Spleen (tissue), 11 donors: ENCODE data around the gene HOXA7. TPM values are rescaled to one million over a fixed set of nuclear protein-coding genes. Genes with fewer than 3 reads are reported as not detected.

ENCODE experiments used
- DNase-seq: peaks from one replicate; pipeline ENCODE4 v3.0.0-alpha.2; 2020
- H3K27ac ChIP-seq, 8 donors: fragments of 200-600 bp; sonication (generic) in 7 of 8; 1 replicate in 4 of 8; 2 replicates in 4 of 8; pipeline versions ENCODE4 v1.5.0 to v1.8.0; 2016 to 2021; ENCODE audit warnings: inconsistent platforms in 4 of 8, mild to moderate bottlenecking in 4 of 8, moderate library complexity in 1 of 8
- H3K27me3 ChIP-seq, 7 donors: fragments of 200-600 bp; sonication (generic) in 6 of 7; replicated peaks in 1 of 7; 1 replicate in 4 of 7; 2 replicates in 3 of 7; pipeline versions ENCODE4 v1.5.0 to v1.8.0; 2016 to 2021; ENCODE audit warnings: inconsistent platforms in 3 of 7, mild to moderate bottlenecking in 1 of 7
- H3K36me3 ChIP-seq, 6 donors: fragments of 200-600 bp; sonication (generic) in 5 of 6; 1 replicate in 4 of 6; 2 replicates in 2 of 6; pipeline versions ENCODE4 v1.5.0 to v1.8.0; 2016 to 2021; ENCODE audit warnings: inconsistent platforms in 2 of 6
- H3K4me1 ChIP-seq, 6 donors: fragments of 200-600 bp; sonication (generic) in 5 of 6; 1 replicate in 3 of 6; 2 replicates in 3 of 6; pipeline versions ENCODE4 v1.5.0 to v1.8.0; 2016 to 2021; ENCODE audit warnings: inconsistent platforms in 3 of 6
- H3K4me3 ChIP-seq, 8 donors: fragments of 200-600 bp; sonication (generic) in 7 of 8; 1 replicate in 4 of 8; 2 replicates in 4 of 8; pipeline versions ENCODE4 v1.5.0 to v1.8.0; 2016 to 2021; ENCODE audit warnings: inconsistent platforms in 4 of 8, mild to moderate bottlenecking in 4 of 8, moderate library complexity in 2 of 8
- H3K9me3 ChIP-seq, 8 donors: fragments of 200-600 bp; sonication (generic) in 7 of 8; 1 replicate in 4 of 8; 2 replicates in 4 of 8; pipeline versions ENCODE4 v1.5.0 to v1.8.0; 2016 to 2021; ENCODE audit warnings: inconsistent platforms in 4 of 8
- CTCF ChIP-seq, 11 experiments: fragments of 200-600 bp in 7 of 11; fragments of 450-650 bp in 4 of 11; sonication (generic) in 4 of 11; IDR thresholded peaks in 8 of 11; conservative IDR thresholded peaks in 3 of 11; 1 replicate in 7 of 11; 2 replicates in 4 of 11; pipeline versions ENCODE4 v1.4.0 to v1.8.0; 2016 to 2021; ENCODE audit warnings: antibody characterized with exemption in 11 of 11, inconsistent platforms in 4 of 11, mild to moderate bottlenecking in 1 of 11
- POLR2A ChIP-seq, 3 donors: fragments of 450-650 bp; IDR thresholded peaks; one replicate each; pipeline ENCODE4 v1.5.1; 2017; ENCODE audit warnings: antibody characterized with exemption in 3 of 3, mild to moderate bottlenecking in 1 of 3
- POLR2AphosphoS5 ChIP-seq, 3 donors: sonication (generic); formaldehyde crosslinking; IDR thresholded peaks; one replicate each; pipeline ENCODE4 v1.5.1; 2017; ENCODE audit warnings: antibody characterized with exemption in 3 of 3
- WGBS, 5 donors: extraction: QIAGEN DNeasy Blood & Tissue Kit in 3 of 5; methylation state at CpG; one replicate each; pipeline versions ENCODE4 v1.1.5 to v1.1.7; 2013 to 2018; 5-methylcytosine and 5-hydroxymethylcytosine counted together
- intact Hi-C: fragments of 100-400 bp; cut with DNase I; formaldehyde crosslinking; loops from one replicate; pipeline ENCODE4 v1.15.0; 2023; ENCODE audit warnings: low total_unique reads
- polyA plus RNA-seq, 3 donors: library from polyadenylated mRNA; stranded (reverse); fragments of 200-250 nt; gene quantifications; one replicate each; pipeline ENCODE4 v1.2.1, GENCODE V29; 2013
- total RNA-seq, 7 donors: library from RNA; depleted of rRNA in 3 of 7; stranded (reverse); fragments of >200 nt in 3 of 7; fragmentation: NEBNext Ultra II Directional in 4 of 7; extraction: Animal tissue kit (Norgen Biotek cat#: 25700) in 4 of 7; gene quantifications; one replicate each; pipeline versions ENCODE4 v1.1.0 to v1.2.1, GENCODE V29; 2016 to 2021
- donor health status: healthy with polysubstance abuse.
- donor health status: DM: no; HTN: no; CAD: no; lungs with moderate emphysema.
- donor health status: DM: no; HTN: no; CAD: no.
- donor health status: Bipolar disorder and iron deficiency.
- donor health status: healthy.
- donor health status: DM: no; HTN: no; CAD: no.
- donor health status: DM: yes; HTN: yes; CAD: no.

Gene HOXA7
- total and polyA plus RNA-seq, 10 donors = 0.55 to 8.0 (median 2.4) TPM

- intact Hi-C loops = loop anchor here (5.0 to 10.0 kb wide), 3 partner anchors 480 to 1298 kb away; no protein-coding TSS in a partner anchor
- no peak for DNase-seq
- Histone ChIP-seq H3K27me3 (peaks cover 18 to 100% (median 93%) of the 10 kb centered on the region in 7 donors), H3K9me3 (peaks cover 0 to 15% (median 0%) of the 10 kb centered on the region in 8 donors), H3K4me1 (peaks cover 20 to 94% (median 62%) of the 10 kb centered on the region in 6 donors), H3K36me3 (no peaks in the 10 kb centered on the region), H3K27ac (no peak overlapping the region), H3K4me3 (no peak overlapping the region)
- WGBS, 5 donors = 48 to 66% (median 60%) methylated on average over 7 of the region's 7 CpGs
- TF ChIP-seq POLR2AphosphoS5 (IDR thresholded peaks at IDR 0.05) = no peak
- TF ChIP-seq CTCF (IDR thresholded peaks at IDR 0.05 in 8 of 11, conservative IDR thresholded peaks at IDR 0.05 in 3 of 11) = no peak
- TF ChIP-seq POLR2A (IDR thresholded peaks at IDR 0.05) = no peak
Observed at GRCh38 chr7:27162561-27163287, 6.2 kb upstream of the HOXA7 start.

DNA sequence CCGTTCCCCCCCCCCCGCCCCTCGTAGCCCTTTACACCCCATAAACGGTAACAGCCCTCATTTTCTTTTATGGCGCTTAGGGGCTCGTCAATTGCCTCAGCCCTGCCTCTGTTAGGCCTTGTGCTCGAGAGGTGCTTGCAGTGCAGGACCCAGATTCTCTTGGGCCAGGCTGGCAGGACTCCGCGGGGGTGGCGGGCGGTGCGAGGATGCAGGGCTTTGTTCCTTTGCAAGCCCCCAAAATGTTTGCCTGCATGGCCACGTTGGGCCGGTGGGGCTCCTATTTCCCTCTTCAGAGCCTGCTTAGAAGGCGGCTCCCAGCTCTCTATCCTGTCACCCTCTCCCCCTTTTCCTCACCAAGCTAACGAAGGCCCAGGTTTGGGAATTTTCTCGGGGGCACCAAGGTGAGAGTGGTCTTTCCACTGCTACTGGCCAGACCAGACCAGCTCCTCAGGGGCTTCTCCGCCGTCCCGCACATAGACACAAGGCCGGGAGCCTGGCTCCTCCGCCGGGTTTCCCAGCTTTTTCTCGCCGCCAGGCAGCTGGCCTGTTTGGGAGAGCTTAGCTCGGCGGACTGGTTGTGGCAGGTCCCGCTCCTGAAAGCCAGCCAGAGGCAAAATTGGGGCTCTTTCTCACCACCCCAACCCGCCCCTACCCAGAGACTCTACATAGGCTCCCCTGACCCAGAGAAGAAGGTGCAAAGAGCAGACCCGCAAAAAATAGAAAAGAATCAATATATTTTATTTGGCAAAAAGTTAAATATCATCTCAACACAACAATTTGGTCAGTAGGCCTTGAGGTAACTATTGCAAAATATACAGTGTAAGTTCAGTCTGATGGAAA, 5.5 kb upstream of the HOXA7 start:
- peaks cover 0 to 15% (median 0%) of the 10 kb centered on the region in 8 donors for H3K9me3 ChIP-seq
- intact Hi-C loops = loop anchor here (5.0 to 10.0 kb wide), 3 partner anchors 480 to 1297 kb away; no protein-coding TSS in a partner anchor
- TF ChIP-seq POLR2AphosphoS5 (IDR thresholded peaks at IDR 0.05) (no peak), POLR2A (IDR thresholded peaks at IDR 0.05) (no peak), CTCF (IDR thresholded peaks at IDR 0.05 in 8 of 11, conservative IDR thresholded peaks at IDR 0.05 in 3 of 11) (no peak)
- peak overlapping the region in 3 of 8 donors; percentile 54 to 87 (median 65) for H3K4me3 ChIP-seq
- no peaks in the 10 kb centered on the region for H3K36me3 ChIP-seq
- whole genome bisulfite sequencing, 5 donors = 33 to 40% (median 39%) methylated on average over 19 to 30 of the region's 30 CpGs
- H3K4me1 ChIP-seq = peaks cover 20 to 96% (median 63%) of the 10 kb centered on the region in 6 donors
- DNase-seq = peak; percentile 78
- H3K27me3 ChIP-seq = peaks cover 18 to 100% (median 93%) of the 10 kb centered on the region in 7 donors
- no peak overlapping the region for H3K27ac ChIP-seq

- intact Hi-C loops = loop anchor here (5.0 to 10.0 kb wide), 3 partner anchors 479 to 1296 kb away; no protein-coding TSS in a partner anchor
- no peaks in the 10 kb centered on the region for H3K36me3 ChIP-seq
- H3K4me3 ChIP-seq = peak overlapping the region; percentile 54 to 87 (median 61)
- H3K27ac ChIP-seq = peak overlapping the region in 4 of 8 donors; percentile 49 to 65 (median 52)
- DNase-seq = peak; percentile 86
- H3K4me1 ChIP-seq = peaks cover 13 to 96% (median 63%) of the 10 kb centered on the region in 6 donors
- 0 to 3% (median 2%) methylated on average over 13 to 27 of the region's 27 CpGs for WGBS, 5 donors
- peaks cover 0 to 14% (median 0%) of the 10 kb centered on the region in 8 donors for H3K9me3 ChIP-seq
- peak in 6 of 11 experiments; percentile 1 to 73 (median 22) for TF ChIP-seq CTCF (IDR thresholded peaks at IDR 0.05 in 8 of 11, conservative IDR thresholded peaks at IDR 0.05 in 3 of 11)
- no peak for TF ChIP-seq POLR2A (IDR thresholded peaks at IDR 0.05)
- H3K27me3 ChIP-seq = peaks cover 14 to 100% (median 93%) of the 10 kb centered on the region in 7 donors
Observed at GRCh38 chr7:27161214-27161720, 4.8 kb upstream of the HOXA7 start.
